PFSK-1 (cell line): ENCODE measurements around the gene MUS81.

Source experiments
- FOXP2 ChIP-seq: optimal IDR thresholded peaks from 2 replicates; pipeline ENCODE3; 2011; ENCODE audit warnings: borderline replicate concordance, control low read depth, inconsistent platforms; ENCODE audit not compliant: insufficient read depth; ENCODE audit errors: extremely low read length, extremely low read depth
- POLR2AphosphoS5 ChIP-seq: IDR thresholded peaks from 2 replicates; pipeline ENCODE4 v1.6.1; 2012; ENCODE audit warnings: low read depth, mild to moderate bottlenecking, control low read depth, low read length, moderate library complexity
- SIN3A ChIP-seq: IDR thresholded peaks from 2 replicates; pipeline ENCODE4 v1.6.1; 2012; ENCODE audit warnings: mild to moderate bottlenecking, low read length, moderate library complexity, borderline replicate concordance; ENCODE audit not compliant: insufficient read depth
- TAF1 ChIP-seq: IDR thresholded peaks from 2 replicates; pipeline ENCODE4 v1.6.1; 2012; ENCODE audit warnings: low read length, control low read depth, borderline replicate concordance; ENCODE audit not compliant: insufficient read depth
- TF ChIP-seq, protein P1 (sequence below), 2 experiments: IDR thresholded peaks; 2 replicates each; pipeline versions ENCODE4 v1.6.1 to v1.8.0; 2011 to 2012; ENCODE audit warnings: low read depth in 2 of 2, low read length in 2 of 2, control low read depth in 1 of 2, inconsistent platforms in 1 of 2, mild to moderate bottlenecking in 1 of 2, moderate library complexity in 1 of 2; ENCODE audit not compliant: insufficient read depth in 1 of 2

MUS81 gene

DNA sequence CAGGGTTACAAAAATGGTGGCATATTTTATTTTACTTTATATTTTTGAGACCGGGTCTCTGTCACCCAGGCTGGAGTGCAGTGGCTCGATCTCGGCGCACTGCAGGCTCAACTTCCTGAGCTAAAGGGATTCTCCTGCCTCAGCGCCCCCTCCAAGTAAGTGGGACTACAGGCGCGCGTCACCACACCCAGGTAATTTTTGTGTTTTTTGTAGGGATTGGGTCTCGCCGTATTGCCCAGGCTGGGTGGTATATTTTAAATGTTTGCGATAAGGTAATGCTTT is 40.6 kb downstream of the MUS81 start:
- TF ChIP-seq FOXP2 (no peak), POLR2AphosphoS5 (no peak), SIN3A (no peak)
- TF ChIP-seq, protein P1, sequence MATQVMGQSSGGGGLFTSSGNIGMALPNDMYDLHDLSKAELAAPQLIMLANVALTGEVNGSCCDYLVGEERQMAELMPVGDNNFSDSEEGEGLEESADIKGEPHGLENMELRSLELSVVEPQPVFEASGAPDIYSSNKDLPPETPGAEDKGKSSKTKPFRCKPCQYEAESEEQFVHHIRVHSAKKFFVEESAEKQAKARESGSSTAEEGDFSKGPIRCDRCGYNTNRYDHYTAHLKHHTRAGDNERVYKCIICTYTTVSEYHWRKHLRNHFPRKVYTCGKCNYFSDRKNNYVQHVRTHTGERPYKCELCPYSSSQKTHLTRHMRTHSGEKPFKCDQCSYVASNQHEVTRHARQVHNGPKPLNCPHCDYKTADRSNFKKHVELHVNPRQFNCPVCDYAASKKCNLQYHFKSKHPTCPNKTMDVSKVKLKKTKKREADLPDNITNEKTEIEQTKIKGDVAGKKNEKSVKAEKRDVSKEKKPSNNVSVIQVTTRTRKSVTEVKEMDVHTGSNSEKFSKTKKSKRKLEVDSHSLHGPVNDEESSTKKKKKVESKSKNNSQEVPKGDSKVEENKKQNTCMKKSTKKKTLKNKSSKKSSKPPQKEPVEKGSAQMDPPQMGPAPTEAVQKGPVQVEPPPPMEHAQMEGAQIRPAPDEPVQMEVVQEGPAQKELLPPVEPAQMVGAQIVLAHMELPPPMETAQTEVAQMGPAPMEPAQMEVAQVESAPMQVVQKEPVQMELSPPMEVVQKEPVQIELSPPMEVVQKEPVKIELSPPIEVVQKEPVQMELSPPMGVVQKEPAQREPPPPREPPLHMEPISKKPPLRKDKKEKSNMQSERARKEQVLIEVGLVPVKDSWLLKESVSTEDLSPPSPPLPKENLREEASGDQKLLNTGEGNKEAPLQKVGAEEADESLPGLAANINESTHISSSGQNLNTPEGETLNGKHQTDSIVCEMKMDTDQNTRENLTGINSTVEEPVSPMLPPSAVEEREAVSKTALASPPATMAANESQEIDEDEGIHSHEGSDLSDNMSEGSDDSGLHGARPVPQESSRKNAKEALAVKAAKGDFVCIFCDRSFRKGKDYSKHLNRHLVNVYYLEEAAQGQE (IDR thresholded peaks at IDR 0.05; ENCODE audit: insufficient read depth in 1 of 2, low read depth in 2 of 2, low read length in 2 of 2) = no peak

DNA sequence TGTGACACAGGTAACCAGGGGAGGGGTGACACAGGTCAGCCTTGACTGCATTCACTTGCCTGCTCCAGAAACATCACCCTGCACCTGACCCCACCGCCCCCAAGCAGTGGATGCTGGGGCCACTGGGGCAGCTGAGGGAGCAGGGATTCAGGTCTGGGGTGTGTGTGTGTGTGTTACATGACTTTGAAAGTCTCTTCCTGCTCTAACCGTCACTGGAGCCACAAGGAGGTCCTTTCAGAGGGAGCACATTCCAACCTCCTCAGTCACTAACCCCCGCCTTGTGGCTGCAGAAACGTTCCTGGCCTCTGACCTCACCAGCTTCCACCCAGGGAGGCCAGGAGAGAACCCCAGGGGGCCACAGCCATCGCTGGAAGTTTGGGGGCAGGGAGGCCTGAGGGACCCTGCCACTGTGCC is 42.8 kb downstream of the MUS81 start:
- TF ChIP-seq, protein P1 (IDR thresholded peaks at IDR 0.05; ENCODE audit: insufficient read depth in 1 of 2, low read depth in 2 of 2, low read length in 2 of 2) = no peak
- TF ChIP-seq POLR2AphosphoS5 (no peak), SIN3A (no peak), FOXP2 (no peak)

DNA sequence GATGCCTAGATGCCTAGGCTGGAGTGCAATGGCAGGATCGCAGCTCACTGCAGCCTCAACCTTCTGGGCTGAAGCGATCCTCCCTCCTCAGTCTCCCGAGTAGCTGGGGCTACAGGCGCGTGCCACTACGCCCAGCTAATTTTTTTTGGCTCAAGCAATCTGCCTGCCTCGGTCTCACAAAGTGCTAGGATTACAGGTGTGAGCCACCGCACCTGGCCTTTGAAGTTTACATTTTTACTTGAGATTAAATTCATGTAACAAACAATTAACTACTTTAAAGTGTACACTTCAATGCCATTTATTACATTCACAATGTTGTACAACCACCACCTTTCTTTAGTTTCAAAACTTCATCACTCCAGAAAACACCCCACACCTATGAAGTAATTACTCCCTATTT is 43.5 kb downstream of the MUS81 start:
- TF ChIP-seq POLR2AphosphoS5 (no peak), TAF1 (no peak), FOXP2 (no peak), SIN3A (no peak)
- TF ChIP-seq, protein P1 (IDR thresholded peaks at IDR 0.05; ENCODE audit: insufficient read depth in 1 of 2, low read depth in 2 of 2, low read length in 2 of 2) = no peak

DNA sequence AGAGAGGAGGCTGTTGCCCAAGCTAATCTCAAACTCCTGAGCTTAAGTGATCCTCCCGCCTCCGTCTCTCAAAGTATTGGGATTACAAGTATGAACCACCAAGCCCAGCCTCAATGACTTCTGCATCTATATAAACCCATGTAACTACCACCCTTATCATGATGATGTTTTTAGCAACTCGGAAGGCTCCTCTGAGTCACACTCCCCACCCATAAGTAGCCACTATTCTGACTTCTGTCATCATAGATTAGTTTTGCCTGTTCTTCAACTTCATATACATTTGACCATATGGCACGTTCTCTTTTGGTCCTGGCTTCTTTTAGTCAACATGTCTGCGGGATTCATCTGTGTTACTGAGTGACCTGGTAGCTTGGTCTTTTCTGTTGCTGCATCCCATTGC is 46.4 kb downstream of the MUS81 start:
- TF ChIP-seq, protein P1 (IDR thresholded peaks at IDR 0.05; ENCODE audit: insufficient read depth in 1 of 2, low read depth in 2 of 2, low read length in 2 of 2) = no peak
- TF ChIP-seq SIN3A (no peak), POLR2AphosphoS5 (no peak), TAF1 (no peak), FOXP2 (no peak)

DNA sequence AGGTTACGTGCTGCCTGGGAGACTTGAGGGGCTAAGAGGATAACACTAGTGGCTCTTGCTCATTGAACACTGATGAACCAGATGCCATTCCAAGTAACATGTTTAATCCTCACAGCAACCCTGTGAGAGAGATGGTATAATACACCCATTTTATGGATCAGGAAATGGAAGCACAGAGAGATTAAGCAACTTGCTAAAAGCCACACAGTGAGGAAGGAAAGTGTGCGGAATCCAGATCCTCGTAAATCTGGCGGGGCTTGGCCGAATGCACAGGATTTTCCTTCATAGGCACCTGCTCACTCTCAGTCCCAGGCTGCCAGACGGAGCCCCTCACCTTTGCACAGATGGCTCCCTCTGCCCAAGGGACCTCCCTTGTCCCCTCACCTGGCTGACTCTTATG is 47.6 kb downstream of the MUS81 start:
- no peak for TF ChIP-seq FOXP2
- no peak for TF ChIP-seq SIN3A
- TF ChIP-seq, protein P1 (IDR thresholded peaks at IDR 0.05; ENCODE audit: insufficient read depth in 1 of 2, low read depth in 2 of 2, low read length in 2 of 2) = no peak
- TF ChIP-seq POLR2AphosphoS5 = no peak
- no peak for TF ChIP-seq TAF1
